K562 (cell line): ENCODE measurements around the gene TCAP. TPM values are rescaled to one million over a fixed set of nuclear protein-coding genes. Genes with fewer than 3 reads are reported as not detected.

ENCODE experiments used
- ATAC-seq: fragments of 200-7000 bp; cut with Tn5 transposase; 3 replicates; pipeline ENCODE4 v1.9.1; 2020; ENCODE audit warnings: moderate library complexity
- BruUV-seq: library from RNA; stranded (reverse); fragments of 400-500 nt; replicated peaks from 2 replicates; lab custom pipeline; 2021; lab: Mats Ljungman, UMichigan
- CTCF ChIA-PET: fragments of 300-600 bp; formaldehyde crosslinking; extraction: SDS; loops from one replicate; lab custom pipeline; 2021; ENCODE audit warnings: low intra/inter-chr PET ratio; lab: Yijun Ruan, JAX
- POLR2A ChIA-PET: fragments of 300-600, 350-650 bp; sonication (Branson Sonifier 250); formaldehyde crosslinking; extraction: SDS; loops from one replicate; lab custom pipeline; 2021; ENCODE audit warnings: antibody characterized with exemption, inconsistent platforms; lab: Yijun Ruan, JAX
- DNase-seq, 4 experiments: peaks; one replicate each; pipeline versions ENCODE4 v3.0.0 to v3.0.0-alpha.2; 2011 to 2018; ENCODE audit warnings: low spot score in 3 of 4, mixed read lengths in 3 of 4; ENCODE audit errors: extremely low read depth in 1 of 4
- FAIRE-seq: peaks from 2 replicates; lab custom pipeline; 2011; peaks lifted over from hg19 to GRCh38; lab: Jason Lieb, UNC
- H2AFZ ChIP-seq: 2 replicates; pipeline ENCODE4 v1.6.0; 2011; ENCODE audit warnings: low read depth, low read length, control low read depth, inconsistent platforms
- H3K27ac ChIP-seq: fragments of 200-600 bp; 3 replicates; pipeline ENCODE4 v1.8.0; 2011; ENCODE audit warnings: low read depth, mild to moderate bottlenecking, control low read depth, inconsistent platforms, low read length, moderate library complexity, mixed read lengths; ENCODE audit errors: extremely low read depth
- H3K27me3 ChIP-seq, 2 experiments: fragments of 300-600 bp in 1 of 2; 2 replicates in 1 of 2; 3 replicates in 1 of 2; pipeline versions ENCODE4 v1.6.0 to v1.8.0; 2011; ENCODE audit warnings: inconsistent platforms in 2 of 2, low read length in 2 of 2, mild to moderate bottlenecking in 1 of 2, mixed read lengths in 1 of 2, moderate library complexity in 1 of 2; ENCODE audit not compliant: control insufficient read depth in 2 of 2, insufficient read depth in 2 of 2
- H3K36me3 ChIP-seq: fragments of 300-600 bp; 3 replicates; pipeline ENCODE4 v1.8.0; 2011; ENCODE audit warnings: mild to moderate bottlenecking, low read length, inconsistent platforms; ENCODE audit not compliant: control insufficient read depth, insufficient read depth
- H3K4me1 ChIP-seq, 2 experiments: fragments of 200-600 bp in 1 of 2; replicated peaks in 1 of 2; 2 replicates in 1 of 2; 3 replicates in 1 of 2; pipeline versions ENCODE4 v1.5.1 to v1.8.0; 2011; ENCODE audit warnings: inconsistent platforms in 2 of 2, low read length in 2 of 2, mild to moderate bottlenecking in 1 of 2, mixed read lengths in 1 of 2, moderate library complexity in 1 of 2; ENCODE audit not compliant: control insufficient read depth in 2 of 2, insufficient read depth in 2 of 2
- H3K4me2 ChIP-seq: 2 replicates; pipeline ENCODE4 v1.6.1; 2011; ENCODE audit warnings: low read length, control low read depth, inconsistent platforms, mixed read lengths; ENCODE audit not compliant: insufficient read depth
- H3K4me3 ChIP-seq: fragments of 200-600 bp; sonication (generic), shearing (Covaris generic); 2 replicates; pipeline ENCODE4 v1.5.1; 2016; ENCODE audit warnings: control low read depth, inconsistent platforms
- H3K79me2 ChIP-seq: fragments of 200-600 bp; 3 replicates; pipeline ENCODE4 v1.8.0; 2011; ENCODE audit warnings: low read length, inconsistent platforms; ENCODE audit not compliant: control insufficient read depth, insufficient read depth
- H3K9ac ChIP-seq, 2 experiments: 2 replicates each; pipeline versions ENCODE4 v1.6.0 to v1.6.1; 2011; ENCODE audit warnings: low read depth in 2 of 2, low read length in 2 of 2, control low read depth in 1 of 2, inconsistent platforms in 1 of 2, mild to moderate bottlenecking in 1 of 2, mixed read lengths in 1 of 2; ENCODE audit not compliant: insufficient read depth in 1 of 2
- H3K9me1 ChIP-seq: one replicate; pipeline ENCODE4 v1.6.0; 2011; ENCODE audit warnings: inconsistent platforms, mild to moderate bottlenecking, low read length, moderate library complexity; ENCODE audit not compliant: control insufficient read depth, insufficient read depth
- H3K9me3 ChIP-seq: replicated peaks from 2 replicates; pipeline ENCODE4 v1.5.1; 2011; ENCODE audit warnings: low read depth, low read length, inconsistent platforms; ENCODE audit not compliant: control insufficient read depth, insufficient read depth
- H4K20me1 ChIP-seq: replicated peaks from 2 replicates; pipeline ENCODE4 v1.6.1; 2011; ENCODE audit warnings: low read length, inconsistent platforms, mixed read lengths; ENCODE audit not compliant: control insufficient read depth, insufficient read depth
- MAFF ChIP-seq: IDR thresholded peaks from 2 replicates; pipeline ENCODE4 v1.6.1; 2012; ENCODE audit warnings: low read length, improper control_type of control experiment
- NR2C1 ChIP-seq, 2 experiments: fragments of 450-650 bp; IDR thresholded peaks; 2 replicates each; pipeline ENCODE4 v1.6.1; 2017; ENCODE audit warnings: mild to moderate bottlenecking in 2 of 2, antibody characterized with exemption in 1 of 2, inconsistent platforms in 1 of 2, missing compliant biosample characterization in 1 of 2, missing genetic modification characterization in 1 of 2
- NR2C2 ChIP-seq, 2 experiments: fragments of 200-800 bp in 1 of 2; sonication (Bioruptor generic) in 1 of 2; sonication (generic) in 1 of 2; formaldehyde crosslinking in 1 of 2; IDR thresholded peaks; 2 replicates each; pipeline versions ENCODE4 v1.6.1 to v1.8.0; 2016 to 2022; ENCODE audit warnings: mild to moderate bottlenecking in 1 of 2, missing compliant biosample characterization in 1 of 2, missing genetic modification characterization in 1 of 2, missing genetic modification reagents in 1 of 2
- SETDB1 ChIP-seq: IDR thresholded peaks from one replicate; pipeline ENCODE4 v1.6.1; 2012; ENCODE audit warnings: low read length, control low read depth, inconsistent platforms
- SP1 ChIP-seq: sonication (generic); formaldehyde crosslinking; IDR thresholded peaks from 2 replicates; pipeline ENCODE4 v1.8.1; 2022; ENCODE audit warnings: mild to moderate bottlenecking, missing genetic modification reagents
- SPI1 ChIP-seq: IDR thresholded peaks from 2 replicates; pipeline ENCODE4 v1.6.1; 2011; ENCODE audit warnings: low read depth, low read length, control low read depth, borderline replicate concordance
- SRSF3 ChIP-seq: fragments of 200-400 bp; formaldehyde crosslinking; IDR thresholded peaks from 2 replicates; pipeline ENCODE4 v1.6.1; 2016; ENCODE audit warnings: mild to moderate bottlenecking, low read length, moderate library complexity; ENCODE audit not compliant: insufficient read depth
- ZNF263 ChIP-seq: sonication (generic); formaldehyde crosslinking; IDR thresholded peaks from 2 replicates; pipeline ENCODE4 v1.8.0; 2022; ENCODE audit warnings: mild to moderate bottlenecking, missing genetic modification reagents, borderline replicate concordance
- ZNF316 ChIP-seq: fragments of 450-650 bp; IDR thresholded peaks from 2 replicates; pipeline ENCODE4 v1.6.1; 2016
- ZNF41 ChIP-seq: fragments of 250-450 bp; sonication (Bioruptor Pico); conservative IDR thresholded peaks from 2 replicates; pipeline ENCODE4 v1.4.0; 2020; ENCODE audit warnings: mild to moderate bottlenecking
- WGBS: fragments of 100-300 bp; shearing (Covaris generic); methylation state at CpG from one replicate; pipeline ENCODE4 v1.1.6; 2016; ENCODE audit warnings: low coverage, mixed read lengths; ENCODE audit not compliant: insufficient coverage; ENCODE audit errors: missing lambda C conversion rate; 5-methylcytosine and 5-hydroxymethylcytosine counted together
- in situ Hi-C: fragments of 300-500 bp; cut with MboI; formaldehyde crosslinking; loops from 4 replicates; pipeline ENCODE4 v1.15.0; 2018; ENCODE audit warnings: inconsistent platforms, mixed read lengths
- intact Hi-C: fragments of 100-400 bp; cut with micrococcal nuclease; formaldehyde crosslinking; loops from 2 replicates; pipeline ENCODE4 v1.14.2; 2022
- polyA plus RNA-seq, 8 experiments: library from polyadenylated mRNA; depleted of rRNA in 4 of 8; stranded (reverse) in 5 of 8; unstranded in 3 of 8; fragments of >200 nt; fragmentation: Nextera tagmentation in 2 of 8; fragmentation: Illumina TruSeq in 1 of 8; extraction: Ambion mirVana in 2 of 8; extraction: Trizol in 1 of 8; gene quantifications; 2 replicates each; pipeline versions ENCODE4 v1.2.1 to v1.2.3, GENCODE V29; 2011 to 2014; ENCODE audit warnings: inconsistent platforms in 1 of 8, missing spikeins in 1 of 8
- total RNA-seq, 7 experiments: library from RNA; depleted of rRNA in 6 of 7; stranded (reverse); fragments of >200 nt in 6 of 7; fragmentation: Illumina TruSeq in 2 of 7; extraction: Trizol in 2 of 7; gene quantifications; 2 replicates each; pipeline versions ENCODE4 v1.2.1 to v1.2.3, GENCODE V29; 2011 to 2021; ENCODE audit warnings: low replicate concordance in 1 of 7
- TF ChIP-seq, protein P1 (sequence below): sonication (generic); IDR thresholded peaks from 2 replicates; pipeline ENCODE4 v1.6.1; 2016
- TF ChIP-seq, protein P2 (sequence below), 2 experiments: fragments of 200-800 bp in 1 of 2; sonication (Bioruptor generic) in 1 of 2; sonication (generic) in 1 of 2; formaldehyde crosslinking in 1 of 2; IDR thresholded peaks in 1 of 2; conservative IDR thresholded peaks in 1 of 2; 2 replicates each; pipeline versions ENCODE4 v1.5.0 to v1.6.1; 2016 to 2020; ENCODE audit warnings: missing compliant biosample characterization in 1 of 2, missing genetic modification characterization in 1 of 2, missing genetic modification reagents in 1 of 2

TCAP gene
- total and polyA plus RNA-seq, 9 of the 15 experiments (the other 6 are each of a cell fraction or from before 2014, with no cell fraction given) = 0.33 to 1.4 (median 0.82) TPM; not detected in 2

DNA sequence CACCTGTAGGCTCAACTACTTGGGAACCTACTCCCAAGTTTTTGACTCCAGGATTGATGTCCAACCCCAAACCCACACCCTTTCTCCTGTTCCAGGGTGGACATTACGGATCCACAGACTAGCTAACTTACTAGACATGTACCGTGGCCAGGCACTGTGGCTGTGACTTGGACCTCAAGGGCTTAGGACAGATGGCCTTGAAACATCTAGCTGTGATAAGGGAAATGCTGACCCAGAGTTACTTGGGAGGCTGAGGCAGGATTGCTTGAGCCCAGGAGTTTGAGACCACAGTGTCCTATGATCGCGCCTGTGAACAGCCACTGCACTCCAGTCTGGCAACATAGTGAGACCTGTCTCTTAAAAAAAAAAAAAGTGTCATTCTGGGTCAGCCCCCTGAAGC lies 24.1 kb upstream of the TCAP start:
- Histone ChIP-seq H3K36me3 (peaks cover 11% of the 10 kb centered on the region; the same call in 2 of the 3 replicates), H3K79me2 (peaks cover 82% of the 10 kb centered on the region), H3K4me2 (peak overlapping the region; percentile 28; the same call in 1 of the 2 replicates), H3K27me3 (no peaks in the 10 kb centered on the region), H3K27ac (no peak overlapping the region), H3K4me1 (peaks cover 65% of the 10 kb centered on the region in 2 experiments), H3K9me3 (no peaks in the 10 kb centered on the region), H2AFZ (no peak overlapping the region), H3K9ac (peak overlapping the region in 1 of 2 experiments; percentile 81; a peak in 1 of 4 replicates), H4K20me1 (peaks cover 26% of the 10 kb centered on the region), H3K9me1 (no peaks in the 10 kb centered on the region), H3K4me3 (no peak overlapping the region)
- intact Hi-C loops (no loop called here), in situ Hi-C loops (no loop called here)
- ATAC-seq (no peak), DNase-seq (no peak), FAIRE-seq (peak; percentile 72)
- ChIA-PET POLR2A (interaction anchor here (0.6 to 1.4 kb wide), 2 partner anchors 26 to 645 kb away, joined by 3 to 4 read pairs; no protein-coding TSS in a partner anchor), CTCF (no interaction called here)
- 78% methylated on average over 4 of the region's 4 CpGs for WGBS
- TF ChIP-seq ZNF41 = no peak
- peak; percentile 55 for TF ChIP-seq ZNF316
- TF ChIP-seq SP1 (CRISPR knock-in tag) = no peak
- TF ChIP-seq SRSF3 = no peak
- TF ChIP-seq SETDB1 = no peak
- no TSS peak for BruUV-seq

DNA sequence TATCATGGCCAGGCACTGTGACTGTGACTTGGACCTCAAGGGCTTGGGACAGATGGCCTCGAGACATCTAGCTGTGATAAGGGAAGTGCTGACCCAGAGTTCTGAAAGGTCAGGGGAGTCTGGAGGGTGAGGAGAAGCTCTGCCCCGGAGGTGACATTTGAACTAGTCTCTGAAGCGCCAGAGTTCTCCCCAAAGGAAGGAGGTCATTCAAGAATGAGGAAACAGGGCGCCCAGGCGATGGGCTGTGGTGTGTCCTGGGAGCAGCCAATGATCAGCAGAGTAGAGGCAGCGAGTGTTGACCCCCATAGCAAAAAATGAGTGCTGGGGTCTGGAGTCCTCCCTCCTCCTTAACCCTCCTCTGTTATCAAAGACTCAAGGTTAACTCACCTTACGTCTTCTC lies 23.3 kb upstream of the TCAP start:
- peaks cover 60% of the 10 kb centered on the region in 2 experiments for H3K4me1 ChIP-seq
- no peak overlapping the region for H2AFZ ChIP-seq
- peak; percentile 19 for FAIRE-seq
- no peaks in the 10 kb centered on the region for H3K9me1 ChIP-seq
- no peaks in the 10 kb centered on the region for H3K9me3 ChIP-seq
- no peak for ATAC-seq
- 16% methylated on average over 6 of the region's 7 CpGs for WGBS
- no TSS peak for BruUV-seq
- peak overlapping the region in 1 of 2 experiments; percentile 22; a peak in 1 of 4 replicates for H3K9ac ChIP-seq
- H3K4me3 ChIP-seq = no peak overlapping the region
- intact Hi-C loops (no loop called here), in situ Hi-C loops (no loop called here)
- peak in 1 of 4 experiments; percentile 59 for DNase-seq
- peak overlapping the region; percentile 28; the same call in 1 of the 2 replicates for H3K4me2 ChIP-seq
- H4K20me1 ChIP-seq = peaks cover 26% of the 10 kb centered on the region
- peaks cover 11% of the 10 kb centered on the region; the same call in 2 of the 3 replicates for H3K36me3 ChIP-seq
- ChIA-PET POLR2A (interaction anchor here (0.7 to 1.4 kb wide), 2 partner anchors 12 to 24 kb away, joined by 3 to 4 read pairs; no protein-coding TSS in a partner anchor), CTCF (no interaction called here)
- H3K79me2 ChIP-seq = peaks cover 88% of the 10 kb centered on the region
- H3K27ac ChIP-seq = no peak overlapping the region
- H3K27me3 ChIP-seq = no peaks in the 10 kb centered on the region
- peak; percentile 61; the same call in 1 of the 2 replicates for TF ChIP-seq SPI1
- peak; percentile 75 for TF ChIP-seq ZNF263 (CRISPR knock-in tag)
- TF ChIP-seq, protein P1, sequence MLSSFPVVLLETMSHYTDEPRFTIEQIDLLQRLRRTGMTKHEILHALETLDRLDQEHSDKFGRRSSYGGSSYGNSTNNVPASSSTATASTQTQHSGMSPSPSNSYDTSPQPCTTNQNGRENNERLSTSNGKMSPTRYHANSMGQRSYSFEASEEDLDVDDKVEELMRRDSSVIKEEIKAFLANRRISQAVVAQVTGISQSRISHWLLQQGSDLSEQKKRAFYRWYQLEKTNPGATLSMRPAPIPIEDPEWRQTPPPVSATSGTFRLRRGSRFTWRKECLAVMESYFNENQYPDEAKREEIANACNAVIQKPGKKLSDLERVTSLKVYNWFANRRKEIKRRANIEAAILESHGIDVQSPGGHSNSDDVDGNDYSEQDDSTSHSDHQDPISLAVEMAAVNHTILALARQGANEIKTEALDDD = peak; percentile 39; the same call in 1 of the 2 replicates
- TF ChIP-seq, protein P2, sequence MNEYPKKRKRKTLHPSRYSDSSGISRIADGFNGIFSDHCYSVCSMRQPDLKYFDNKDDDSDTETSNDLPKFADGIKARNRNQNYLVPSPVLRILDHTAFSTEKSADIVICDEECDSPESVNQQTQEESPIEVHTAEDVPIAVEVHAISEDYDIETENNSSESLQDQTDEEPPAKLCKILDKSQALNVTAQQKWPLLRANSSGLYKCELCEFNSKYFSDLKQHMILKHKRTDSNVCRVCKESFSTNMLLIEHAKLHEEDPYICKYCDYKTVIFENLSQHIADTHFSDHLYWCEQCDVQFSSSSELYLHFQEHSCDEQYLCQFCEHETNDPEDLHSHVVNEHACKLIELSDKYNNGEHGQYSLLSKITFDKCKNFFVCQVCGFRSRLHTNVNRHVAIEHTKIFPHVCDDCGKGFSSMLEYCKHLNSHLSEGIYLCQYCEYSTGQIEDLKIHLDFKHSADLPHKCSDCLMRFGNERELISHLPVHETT (CRISPR knock-in tag; conservative IDR thresholded peaks at IDR 0.05 in 1 of 2, IDR thresholded peaks at IDR 0.05 in 1 of 2) = no peak
- no peak for TF ChIP-seq NR2C2 (CRISPR knock-in tag; IDR thresholded peaks at IDR 0.05)
- TF ChIP-seq NR2C2 (tag; IDR thresholded peaks at IDR 0.05) = peak; percentile 76
- TF ChIP-seq MAFF = peak; percentile 10; the same call in 1 of the 2 replicates
- 0 out of 2 replicates have a peak, but pooled peaks have one; percentile 31 for TF ChIP-seq NR2C1 (IDR thresholded peaks at IDR 0.05)
- peak; percentile 72; the same call in 1 of the 2 replicates for TF ChIP-seq NR2C1 (tag; IDR thresholded peaks at IDR 0.05)
